NCI-H2081 (cell line): ENCODE measurements around the gene NR1H2.
"Not testable (repeated sequence)": the region's sequence is repeated elsewhere in the genome, so short reads cannot be mapped to it uniquely, and the experiment has no call there.

Experiments
- DNase-seq, 2 experiments: peaks; one replicate each; lab custom pipeline; 2025; lab: John Stamatoyannopoulos, UW

Gene NR1H2

GRCh38 chr19:50344661-50345318 lies 31.5 kb upstream of the NR1H2 start:
- DNase-seq = no peak

- not testable (repeated sequence) for DNase-seq
These were observed 29.1 kb upstream of the NR1H2 start for GRCh38 chr19:50347089-50347581.

GRCh38 chr19:50349277-50350057 lies 26.8 kb upstream of the NR1H2 start:
- no peak for DNase-seq

GRCh38 chr19:50352242-50352641 lies 24.0 kb upstream of the NR1H2 start:
- no peak for DNase-seq

- DNase-seq = not testable (repeated sequence)
These were observed 22.8 kb upstream of the NR1H2 start for GRCh38 chr19:50353487-50353880.

GRCh38 chr19:50356691-50357177 lies 19.5 kb upstream of the NR1H2 start:
- no peak for DNase-seq

- peak; percentile 56 to 62 for DNase-seq
These were observed 18.8 kb upstream of the NR1H2 start for GRCh38 chr19:50357178-50358100.

- DNase-seq = peak; percentile 25 to 58
These were observed 17.6 kb upstream of the NR1H2 start for GRCh38 chr19:50358483-50359327.

- no peak for DNase-seq
These were observed 16.9 kb upstream of the NR1H2 start for GRCh38 chr19:50359328-50359818.

GRCh38 chr19:50361290-50362029 lies 14.8 kb upstream of the NR1H2 start:
- no peak for DNase-seq

- DNase-seq = no peak
These were observed 14.2 kb upstream of the NR1H2 start for GRCh38 chr19:50362030-50362412.

- DNase-seq = no peak
These were observed 13.4 kb upstream of the NR1H2 start for GRCh38 chr19:50362656-50363424.

GRCh38 chr19:50365434-50366306 lies 10.6 kb upstream of the NR1H2 start, which contains the start of gene NAPSA:
Gene NAPSA, minus strand, starts transcription at chr19:50365639. Its CDS starts 18 bp downstream, at chr19:50365621.
- no peak for DNase-seq

- peak; percentile 68 to 77 for DNase-seq
These were observed 7.3 kb upstream of the NR1H2 start for GRCh38 chr19:50368649-50369570.

- DNase-seq = no peak
These were observed 4.3 kb upstream of the NR1H2 start for GRCh38 chr19:50371914-50372475.

GRCh38 chr19:50377051-50377461 lies 799 bp downstream of the NR1H2 start:
- DNase-seq = peak in 1 of 2 experiments; percentile 47

GRCh38 chr19:50377517-50377916 lies 1.3 kb downstream of the NR1H2 start:
- no peak for DNase-seq
